MV-4-11 (cell line): Measurements from ENCODE around the gene ASIP.
"Not testable (repeated sequence)": the region's sequence is repeated elsewhere in the genome, so short reads cannot be mapped to it uniquely, and the experiment has no call there.

Source experiments
- DNase-seq: peaks from one replicate; lab custom pipeline; 2025; lab: John Stamatoyannopoulos, UW

The ASIP gene

GRCh38 chr20:34242879-34243278, 1.7 kb downstream of the ASIP start:
- DNase-seq = no peak

- no peak for DNase-seq
Observed at GRCh38 chr20:34243377-34243776, 2.2 kb downstream of the ASIP start.

- DNase-seq = no peak
Observed at GRCh38 chr20:34246126-34246626, 5.0 kb downstream of the ASIP start.

- peak; percentile 92 for DNase-seq
Observed at GRCh38 chr20:34249291-34249690, 8.1 kb downstream of the ASIP start.

- no peak for DNase-seq
Observed at GRCh38 chr20:34250005-34250404, 8.8 kb downstream of the ASIP start.

GRCh38 chr20:34251619-34252018, 10.4 kb downstream of the ASIP start:
- no peak for DNase-seq

GRCh38 chr20:34252431-34253086, 11.3 kb downstream of the ASIP start:
- DNase-seq = not testable (repeated sequence)

- DNase-seq = no peak
Observed at GRCh38 chr20:34254979-34255378, 13.8 kb downstream of the ASIP start.

GRCh38 chr20:34256629-34257124, 15.5 kb downstream of the ASIP start:
- DNase-seq = no peak

- no peak for DNase-seq
Observed at GRCh38 chr20:34260208-34260942, 19.2 kb downstream of the ASIP start.

GRCh38 chr20:34262488-34263288, 21.5 kb downstream of the ASIP start:
- peak; percentile 83 for DNase-seq

- not testable (repeated sequence) for DNase-seq
Observed at GRCh38 chr20:34263468-34263867, 22.2 kb downstream of the ASIP start.

GRCh38 chr20:34264141-34264540, 22.9 kb downstream of the ASIP start:
- DNase-seq = no peak

- DNase-seq = no peak
Observed at GRCh38 chr20:34268145-34268544, 26.9 kb downstream of the ASIP start.

- no peak for DNase-seq
Observed at GRCh38 chr20:34268851-34269636, 27.8 kb downstream of the ASIP start.

GRCh38 chr20:34269996-34270627, 28.9 kb downstream of the ASIP start:
- peak; percentile 7 for DNase-seq

- DNase-seq = no peak
Observed at GRCh38 chr20:34271956-34272355, 30.7 kb downstream of the ASIP start.

GRCh38 chr20:34274694-34275093, 33.5 kb downstream of the ASIP start:
- DNase-seq = no peak

GRCh38 chr20:34281177-34281576, 40.0 kb downstream of the ASIP start:
- DNase-seq = peak; percentile 24

GRCh38 chr20:34282041-34282440, 40.8 kb downstream of the ASIP start:
- peak; percentile 80 for DNase-seq

GRCh38 chr20:34283844-34284243, 42.6 kb downstream of the ASIP start:
- no peak for DNase-seq
